Measurements from ENCODE around the gene QSOX1.
"Not testable (repeated sequence)": the region's sequence is repeated elsewhere in the genome, so short reads cannot be mapped to it uniquely, and the experiment has no call there.

Gene QSOX1

GRCh38 chr1:180117764-180118116, 36.9 kb upstream of the QSOX1 start:
- H3K4me3 ChIP-seq (ENCODE audit: low read depth, low read length), result no peak overlapping the region
- TF ChIP-seq, protein P1, sequence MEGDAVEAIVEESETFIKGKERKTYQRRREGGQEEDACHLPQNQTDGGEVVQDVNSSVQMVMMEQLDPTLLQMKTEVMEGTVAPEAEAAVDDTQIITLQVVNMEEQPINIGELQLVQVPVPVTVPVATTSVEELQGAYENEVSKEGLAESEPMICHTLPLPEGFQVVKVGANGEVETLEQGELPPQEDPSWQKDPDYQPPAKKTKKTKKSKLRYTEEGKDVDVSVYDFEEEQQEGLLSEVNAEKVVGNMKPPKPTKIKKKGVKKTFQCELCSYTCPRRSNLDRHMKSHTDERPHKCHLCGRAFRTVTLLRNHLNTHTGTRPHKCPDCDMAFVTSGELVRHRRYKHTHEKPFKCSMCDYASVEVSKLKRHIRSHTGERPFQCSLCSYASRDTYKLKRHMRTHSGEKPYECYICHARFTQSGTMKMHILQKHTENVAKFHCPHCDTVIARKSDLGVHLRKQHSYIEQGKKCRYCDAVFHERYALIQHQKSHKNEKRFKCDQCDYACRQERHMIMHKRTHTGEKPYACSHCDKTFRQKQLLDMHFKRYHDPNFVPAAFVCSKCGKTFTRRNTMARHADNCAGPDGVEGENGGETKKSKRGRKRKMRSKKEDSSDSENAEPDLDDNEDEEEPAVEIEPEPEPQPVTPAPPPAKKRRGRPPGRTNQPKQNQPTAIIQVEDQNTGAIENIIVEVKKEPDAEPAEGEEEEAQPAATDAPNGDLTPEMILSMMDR (IDR thresholded peaks at IDR 0.05; ENCODE audit: insufficient read depth, low read length, missing control alignments), result no peak
- DNase-seq (ENCODE audit: low read depth, low spot score), result peak; percentile 21
- POLR2A ChIA-PET, result interaction anchor here (1.0 kb wide), 1 partner anchor 14 kb away, joined by 3 read pairs; no protein-coding TSS in a partner anchor
- CTCF ChIA-PET, result interaction anchor here (1.2 kb wide), 1 partner anchor 15 kb away, joined by 5 read pairs; no protein-coding TSS in a partner anchor

DNA sequence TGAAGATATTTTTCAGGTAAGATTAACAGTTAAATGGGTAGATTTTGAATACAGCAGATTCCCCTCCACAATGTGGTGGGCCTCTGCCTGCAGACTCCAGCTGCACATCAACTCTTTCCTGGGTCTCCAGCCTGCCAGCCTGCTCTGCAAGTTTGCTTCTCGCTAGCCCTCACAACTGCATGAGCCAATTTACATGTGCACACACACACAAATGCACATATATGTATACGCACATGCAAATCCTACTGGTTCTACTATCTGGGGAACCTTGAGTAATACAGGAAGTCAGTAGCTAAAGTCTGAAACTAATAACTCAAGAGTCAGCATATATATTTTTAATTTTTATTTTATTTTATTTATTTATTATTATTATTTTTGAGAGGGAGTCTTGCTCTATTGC, 34.8 kb upstream of the QSOX1 start:
- TF ChIP-seq, protein P1 (IDR thresholded peaks at IDR 0.05; ENCODE audit: insufficient read depth, low read length, missing control alignments), result no peak
- ChIA-PET CTCF (interaction anchor here (1.0 kb wide), 1 partner anchor 59 kb away, joined by 3 read pairs; no protein-coding TSS in a partner anchor), POLR2A (no interaction called here)
- no peak for DNase-seq (ENCODE audit: low read depth, low spot score)
- no peak overlapping the region for H3K4me3 ChIP-seq (ENCODE audit: low read depth, low read length)

DNA sequence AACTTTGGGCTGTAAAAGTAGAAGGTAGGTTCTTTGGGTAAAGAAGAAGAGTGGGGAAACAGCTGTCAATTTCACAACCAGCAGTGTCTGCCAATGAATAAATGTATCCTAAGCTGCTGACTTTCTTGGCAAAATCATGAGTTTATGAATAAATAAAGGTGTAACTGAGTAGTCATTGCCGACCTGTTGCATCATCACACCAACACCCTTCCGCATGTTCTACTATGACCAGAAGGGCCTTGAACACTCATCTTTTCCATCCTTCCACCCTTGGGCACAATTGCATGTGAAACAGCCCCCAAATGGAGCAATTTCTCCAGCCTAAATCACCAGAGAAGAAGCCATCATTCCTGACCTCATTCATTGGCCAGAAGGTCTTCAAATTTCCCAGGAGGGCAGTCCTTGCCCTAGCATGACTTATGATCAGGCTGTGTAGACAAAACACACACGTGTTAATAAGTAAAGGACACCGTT, 31.2 kb upstream of the QSOX1 start:
- TF ChIP-seq, protein P1 (IDR thresholded peaks at IDR 0.05; ENCODE audit: insufficient read depth, low read length, missing control alignments), result no peak
- no peak overlapping the region for H3K4me3 ChIP-seq (ENCODE audit: low read depth, low read length)
- CTCF ChIA-PET, result interaction anchor here (0.8 to 1.6 kb wide), 2 partner anchors 16 to 256 kb away, joined by 3 to 5 read pairs; no protein-coding TSS in a partner anchor
- POLR2A ChIA-PET, result no interaction called here
- no peak for DNase-seq (ENCODE audit: low read depth, low spot score)

DNA sequence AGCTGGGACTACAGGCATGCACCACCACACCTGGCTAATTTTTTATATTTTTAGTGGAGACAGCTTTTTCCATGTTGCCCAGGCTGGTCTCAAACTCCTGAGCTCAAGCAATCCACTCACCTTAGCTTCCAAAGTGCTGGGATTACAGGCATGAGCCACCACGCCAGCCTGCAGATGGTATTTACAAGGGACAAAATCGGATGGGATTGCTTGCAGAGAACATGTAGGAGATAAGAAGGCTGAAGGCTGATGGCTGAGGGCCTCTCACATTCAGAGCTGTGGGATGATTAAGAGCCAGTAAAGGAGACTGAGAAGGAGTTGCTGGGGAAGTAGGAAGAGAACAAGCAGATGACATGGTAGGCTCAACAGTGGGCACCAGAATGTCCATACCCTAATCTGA, 24.0 kb upstream of the QSOX1 start:
- H3K4me3 ChIP-seq (ENCODE audit: low read depth, low read length), result no peak overlapping the region
- POLR2A ChIA-PET, result no interaction called here
- no peak for DNase-seq (ENCODE audit: low read depth, low spot score)
- TF ChIP-seq, protein P1 (IDR thresholded peaks at IDR 0.05; ENCODE audit: insufficient read depth, low read length, missing control alignments), result no peak
- CTCF ChIA-PET, result no interaction called here

DNA sequence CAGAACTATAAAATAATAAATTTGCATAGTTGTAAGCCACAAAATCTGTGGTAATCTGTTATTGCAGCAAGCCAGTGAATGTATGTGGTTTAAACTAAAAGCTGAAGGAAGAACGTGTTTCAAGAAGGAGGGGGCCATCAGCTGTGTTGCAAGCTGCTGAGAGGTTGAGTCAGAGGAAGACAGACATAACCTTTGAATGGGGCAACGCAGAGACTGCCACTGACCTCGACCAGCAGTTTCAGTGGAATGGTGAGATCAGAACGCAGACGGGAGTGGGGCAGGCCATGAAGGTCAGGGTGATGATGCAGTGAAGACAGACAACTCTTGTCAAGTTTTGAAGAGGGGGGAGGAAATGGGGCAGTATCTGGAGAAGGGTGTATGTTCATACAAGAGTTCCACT, 23.2 kb upstream of the QSOX1 start:
- DNase-seq (ENCODE audit: low read depth, low spot score), result peak; percentile 92
- TF ChIP-seq, protein P1 (IDR thresholded peaks at IDR 0.05; ENCODE audit: insufficient read depth, low read length, missing control alignments), result no peak
- POLR2A ChIA-PET, result interaction anchor here (0.6 kb wide), 1 partner anchor 13 kb away, joined by 3 read pairs; no protein-coding TSS in a partner anchor
- H3K4me3 ChIP-seq (ENCODE audit: low read depth, low read length), result no peak overlapping the region
- CTCF ChIA-PET, result interaction anchor here (2.0 kb wide), 1 partner anchor 9 kb away, joined by 5 read pairs; no protein-coding TSS in a partner anchor

- no peak overlapping the region for H3K4me3 ChIP-seq (ENCODE audit: low read depth, low read length)
- no peak for DNase-seq (ENCODE audit: low read depth, low spot score)
- POLR2A ChIA-PET, result interaction anchor here (0.9 kb wide), 1 partner anchor 21 kb away, joined by 3 read pairs; the partner anchor contains the start of gene QSOX1
- TF ChIP-seq, protein P1 (IDR thresholded peaks at IDR 0.05; ENCODE audit: insufficient read depth, low read length, missing control alignments), result no peak
- CTCF ChIA-PET, result no interaction called here
These were observed 21.5 kb upstream of the QSOX1 start for GRCh38 chr1:180133193-180133592.

DNA sequence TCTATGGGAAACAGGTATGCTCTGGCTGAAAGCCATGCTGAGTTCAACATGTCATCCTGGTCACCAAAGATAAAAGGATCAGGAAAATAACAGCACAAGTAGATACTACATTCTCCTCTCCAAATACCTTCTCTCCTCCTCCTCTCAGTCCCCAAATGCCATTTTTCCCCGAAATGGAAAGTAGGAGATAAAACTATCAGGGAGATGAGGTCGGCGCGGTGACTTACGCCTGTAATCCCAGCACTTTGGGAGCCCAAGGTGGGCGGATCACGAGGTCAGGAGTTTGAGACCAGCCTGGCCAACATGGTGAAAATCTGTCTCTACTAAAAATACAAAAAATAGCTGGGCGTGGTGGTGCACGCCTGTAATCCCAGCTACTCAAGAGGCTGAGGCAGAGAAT, 21.0 kb upstream of the QSOX1 start:
- POLR2A ChIA-PET, result interaction anchor here (0.9 kb wide), 1 partner anchor 21 kb away, joined by 3 read pairs; the partner anchor contains the start of gene QSOX1
- CTCF ChIA-PET; DNase-seq (ENCODE audit: low read depth, low spot score); H3K4me3 ChIP-seq (ENCODE audit: low read depth, low read length): not testable (repeated sequence)
